Transverse colon (tissue), 3 donors: Measurements from ENCODE around the gene ACVR1C.

Experiments
- POLR2A ChIP-seq: fragments of 450-650 bp; IDR thresholded peaks from one replicate; pipeline ENCODE4 v1.6.1; 2016; ENCODE audit warnings: antibody characterized with exemption, mild to moderate bottlenecking, moderate library complexity
- TF ChIP-seq, protein P1 (sequence below), 5 experiments: fragments of 200-600 bp in 3 of 5; fragments of 450-650 bp in 2 of 5; sonication (generic) in 3 of 5; IDR thresholded peaks; 1 replicate in 2 of 5; 2 replicates in 3 of 5; pipeline ENCODE4 v1.5.1; 2016 to 2017; ENCODE audit warnings: antibody characterized with exemption in 5 of 5, inconsistent platforms in 3 of 5, mild to moderate bottlenecking in 2 of 5, moderate library complexity in 1 of 5

DNA sequence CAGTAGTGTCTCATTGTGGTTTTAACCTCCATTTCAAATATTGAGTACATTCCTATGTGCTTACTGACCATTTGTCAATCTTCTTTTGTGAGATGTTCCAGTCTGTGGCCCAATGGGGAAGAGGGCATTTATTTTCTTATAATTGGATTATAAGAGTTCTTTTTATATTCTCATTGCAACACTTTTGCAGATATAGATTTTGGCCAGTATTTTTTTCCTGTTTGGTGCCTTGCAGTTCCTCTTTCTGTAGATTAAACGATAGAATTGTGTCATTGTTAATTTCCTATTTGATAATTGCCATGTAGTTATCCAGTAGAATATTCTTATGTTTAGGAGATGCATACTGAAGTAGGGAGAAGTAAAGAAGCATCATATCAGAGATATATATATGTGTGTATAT is 128.3 kb downstream of the ACVR1C start:
- TF ChIP-seq, protein P1, sequence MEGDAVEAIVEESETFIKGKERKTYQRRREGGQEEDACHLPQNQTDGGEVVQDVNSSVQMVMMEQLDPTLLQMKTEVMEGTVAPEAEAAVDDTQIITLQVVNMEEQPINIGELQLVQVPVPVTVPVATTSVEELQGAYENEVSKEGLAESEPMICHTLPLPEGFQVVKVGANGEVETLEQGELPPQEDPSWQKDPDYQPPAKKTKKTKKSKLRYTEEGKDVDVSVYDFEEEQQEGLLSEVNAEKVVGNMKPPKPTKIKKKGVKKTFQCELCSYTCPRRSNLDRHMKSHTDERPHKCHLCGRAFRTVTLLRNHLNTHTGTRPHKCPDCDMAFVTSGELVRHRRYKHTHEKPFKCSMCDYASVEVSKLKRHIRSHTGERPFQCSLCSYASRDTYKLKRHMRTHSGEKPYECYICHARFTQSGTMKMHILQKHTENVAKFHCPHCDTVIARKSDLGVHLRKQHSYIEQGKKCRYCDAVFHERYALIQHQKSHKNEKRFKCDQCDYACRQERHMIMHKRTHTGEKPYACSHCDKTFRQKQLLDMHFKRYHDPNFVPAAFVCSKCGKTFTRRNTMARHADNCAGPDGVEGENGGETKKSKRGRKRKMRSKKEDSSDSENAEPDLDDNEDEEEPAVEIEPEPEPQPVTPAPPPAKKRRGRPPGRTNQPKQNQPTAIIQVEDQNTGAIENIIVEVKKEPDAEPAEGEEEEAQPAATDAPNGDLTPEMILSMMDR (IDR thresholded peaks at IDR 0.05): no peak
- TF ChIP-seq POLR2A: no peak
